K562 (cell line): ENCODE measurements around the gene EZH1. TPM values are rescaled to one million over a fixed set of nuclear protein-coding genes. Genes with fewer than 3 reads are reported as not detected.

Source experiments
- ATAC-seq: fragments of 200-7000 bp; cut with Tn5 transposase; 3 replicates; pipeline ENCODE4 v1.9.1; 2020; ENCODE audit warnings: moderate library complexity
- BruUV-seq: library from RNA; stranded (reverse); fragments of 400-500 nt; replicated peaks from 2 replicates; lab custom pipeline; 2021; lab: Mats Ljungman, UMichigan
- CTCF ChIA-PET: fragments of 300-600 bp; formaldehyde crosslinking; extraction: SDS; loops from one replicate; lab custom pipeline; 2021; ENCODE audit warnings: low intra/inter-chr PET ratio; lab: Yijun Ruan, JAX
- POLR2A ChIA-PET: fragments of 300-600, 350-650 bp; sonication (Branson Sonifier 250); formaldehyde crosslinking; extraction: SDS; loops from one replicate; lab custom pipeline; 2021; ENCODE audit warnings: antibody characterized with exemption, inconsistent platforms; lab: Yijun Ruan, JAX
- DNase-seq, 4 experiments: peaks; one replicate each; pipeline versions ENCODE4 v3.0.0 to v3.0.0-alpha.2; 2011 to 2018; ENCODE audit warnings: low spot score in 3 of 4, mixed read lengths in 3 of 4; ENCODE audit errors: extremely low read depth in 1 of 4
- FAIRE-seq: peaks from 2 replicates; lab custom pipeline; 2011; peaks lifted over from hg19 to GRCh38; lab: Jason Lieb, UNC
- H2AFZ ChIP-seq: 2 replicates; pipeline ENCODE4 v1.6.0; 2011; ENCODE audit warnings: low read depth, low read length, control low read depth, inconsistent platforms
- H3K27ac ChIP-seq: fragments of 200-600 bp; 3 replicates; pipeline ENCODE4 v1.8.0; 2011; ENCODE audit warnings: low read depth, mild to moderate bottlenecking, control low read depth, inconsistent platforms, low read length, moderate library complexity, mixed read lengths; ENCODE audit errors: extremely low read depth
- H3K27me3 ChIP-seq, 2 experiments: fragments of 300-600 bp in 1 of 2; 2 replicates in 1 of 2; 3 replicates in 1 of 2; pipeline versions ENCODE4 v1.6.0 to v1.8.0; 2011; ENCODE audit warnings: inconsistent platforms in 2 of 2, low read length in 2 of 2, mild to moderate bottlenecking in 1 of 2, mixed read lengths in 1 of 2, moderate library complexity in 1 of 2; ENCODE audit not compliant: control insufficient read depth in 2 of 2, insufficient read depth in 2 of 2
- H3K36me3 ChIP-seq: fragments of 300-600 bp; 3 replicates; pipeline ENCODE4 v1.8.0; 2011; ENCODE audit warnings: mild to moderate bottlenecking, low read length, inconsistent platforms; ENCODE audit not compliant: control insufficient read depth, insufficient read depth
- H3K4me1 ChIP-seq, 2 experiments: fragments of 200-600 bp in 1 of 2; replicated peaks in 1 of 2; 2 replicates in 1 of 2; 3 replicates in 1 of 2; pipeline versions ENCODE4 v1.5.1 to v1.8.0; 2011; ENCODE audit warnings: inconsistent platforms in 2 of 2, low read length in 2 of 2, mild to moderate bottlenecking in 1 of 2, mixed read lengths in 1 of 2, moderate library complexity in 1 of 2; ENCODE audit not compliant: control insufficient read depth in 2 of 2, insufficient read depth in 2 of 2
- H3K4me2 ChIP-seq: 2 replicates; pipeline ENCODE4 v1.6.1; 2011; ENCODE audit warnings: low read length, control low read depth, inconsistent platforms, mixed read lengths; ENCODE audit not compliant: insufficient read depth
- H3K4me3 ChIP-seq: fragments of 200-600 bp; sonication (generic), shearing (Covaris generic); 2 replicates; pipeline ENCODE4 v1.5.1; 2016; ENCODE audit warnings: control low read depth, inconsistent platforms
- H3K79me2 ChIP-seq: fragments of 200-600 bp; 3 replicates; pipeline ENCODE4 v1.8.0; 2011; ENCODE audit warnings: low read length, inconsistent platforms; ENCODE audit not compliant: control insufficient read depth, insufficient read depth
- H3K9ac ChIP-seq, 2 experiments: 2 replicates each; pipeline versions ENCODE4 v1.6.0 to v1.6.1; 2011; ENCODE audit warnings: low read depth in 2 of 2, low read length in 2 of 2, control low read depth in 1 of 2, inconsistent platforms in 1 of 2, mild to moderate bottlenecking in 1 of 2, mixed read lengths in 1 of 2; ENCODE audit not compliant: insufficient read depth in 1 of 2
- H3K9me1 ChIP-seq: one replicate; pipeline ENCODE4 v1.6.0; 2011; ENCODE audit warnings: inconsistent platforms, mild to moderate bottlenecking, low read length, moderate library complexity; ENCODE audit not compliant: control insufficient read depth, insufficient read depth
- H3K9me3 ChIP-seq: replicated peaks from 2 replicates; pipeline ENCODE4 v1.5.1; 2011; ENCODE audit warnings: low read depth, low read length, inconsistent platforms; ENCODE audit not compliant: control insufficient read depth, insufficient read depth
- H4K20me1 ChIP-seq: replicated peaks from 2 replicates; pipeline ENCODE4 v1.6.1; 2011; ENCODE audit warnings: low read length, inconsistent platforms, mixed read lengths; ENCODE audit not compliant: control insufficient read depth, insufficient read depth
- ARID4B ChIP-seq: sonication (generic); formaldehyde crosslinking; IDR thresholded peaks from 2 replicates; pipeline ENCODE4 v1.8.0; 2022; ENCODE audit warnings: mild to moderate bottlenecking, missing genetic modification reagents
- CREB3L1 ChIP-seq: fragments of 450-650 bp; IDR thresholded peaks from 2 replicates; pipeline ENCODE4 v1.6.1; 2014; ENCODE audit warnings: low read depth, mild to moderate bottlenecking, moderate library complexity, borderline replicate concordance
- CREBBP ChIP-seq: IDR thresholded peaks from one replicate; pipeline ENCODE4 v1.6.1; 2012; ENCODE audit warnings: low read depth, mild to moderate bottlenecking, control low read depth, inconsistent platforms, low read length
- DMBX1 ChIP-seq: fragments of 250-450 bp; sonication (Bioruptor Pico); IDR thresholded peaks from 2 replicates; pipeline ENCODE4 v1.8.0; 2022; ENCODE audit warnings: inconsistent platforms, mild to moderate bottlenecking, moderate library complexity, borderline replicate concordance
- ELF4 ChIP-seq: fragments of 450-650 bp; formaldehyde crosslinking; IDR thresholded peaks from 2 replicates; pipeline ENCODE4 v1.4.0; 2022; ENCODE audit warnings: missing genetic modification characterization
- IRF9 ChIP-seq: fragments of 450-650 bp; IDR thresholded peaks from 2 replicates; pipeline ENCODE4 v1.6.1; 2016; ENCODE audit warnings: missing biosample characterization, missing genetic modification characterization
- NCOR1 ChIP-seq: fragments of 450-650 bp; IDR thresholded peaks from 2 replicates; pipeline ENCODE4 v1.6.1; 2016; ENCODE audit warnings: mild to moderate bottlenecking, moderate library complexity
- PTTG1 ChIP-seq: fragments of 450-650 bp; IDR thresholded peaks from 2 replicates; pipeline ENCODE4 v1.6.1; 2016; ENCODE audit warnings: low read depth, mild to moderate bottlenecking, missing genetic modification characterization, missing compliant biosample characterization
- RFX5 ChIP-seq: IDR thresholded peaks from 2 replicates; pipeline ENCODE4 v1.6.1; 2011; ENCODE audit warnings: low read depth, mild to moderate bottlenecking, improper control_type of control experiment, low read length
- SMAD1 ChIP-seq: fragments of 150-350 bp; IDR thresholded peaks from 2 replicates; pipeline ENCODE4 v1.6.1; 2014; ENCODE audit warnings: low read length, low read depth; ENCODE audit not compliant: partially characterized antibody
- TBL1XR1 ChIP-seq, 2 experiments: IDR thresholded peaks; 2 replicates each; pipeline ENCODE4 v1.6.1; 2012; ENCODE audit warnings: improper control_type of control experiment in 2 of 2, low read length in 2 of 2, mild to moderate bottlenecking in 1 of 2
- TOE1 ChIP-seq, 2 experiments: fragments of 450-650 bp in 1 of 2; sonication (generic) in 1 of 2; formaldehyde crosslinking in 1 of 2; IDR thresholded peaks; 2 replicates each; pipeline versions ENCODE4 v1.7.1 to v1.8.0; 2016 to 2022; ENCODE audit warnings: borderline replicate concordance in 2 of 2, mild to moderate bottlenecking in 2 of 2, antibody characterized with exemption in 1 of 2, inconsistent platforms in 1 of 2, low read depth in 1 of 2, missing genetic modification reagents in 1 of 2, moderate library complexity in 1 of 2
- ZFX ChIP-seq: sonication (generic); formaldehyde crosslinking; IDR thresholded peaks from 2 replicates; pipeline ENCODE4 v1.8.0; 2022; ENCODE audit warnings: mild to moderate bottlenecking, missing genetic modification reagents, moderate library complexity
- ZNF12 ChIP-seq: sonication (generic); formaldehyde crosslinking; IDR thresholded peaks from 2 replicates; pipeline ENCODE4 v1.4.0; 2020; ENCODE audit warnings: mild to moderate bottlenecking, missing genetic modification reagents
- ZNF316 ChIP-seq: fragments of 450-650 bp; IDR thresholded peaks from 2 replicates; pipeline ENCODE4 v1.6.1; 2016
- ZNF511 ChIP-seq: sonication (generic); formaldehyde crosslinking; IDR thresholded peaks from 2 replicates; pipeline ENCODE4 v1.8.0; 2022; ENCODE audit warnings: mild to moderate bottlenecking, missing genetic modification reagents
- WGBS: fragments of 100-300 bp; shearing (Covaris generic); methylation state at CpG from one replicate; pipeline ENCODE4 v1.1.6; 2016; ENCODE audit warnings: low coverage, mixed read lengths; ENCODE audit not compliant: insufficient coverage; ENCODE audit errors: missing lambda C conversion rate; 5-methylcytosine and 5-hydroxymethylcytosine counted together
- in situ Hi-C: fragments of 300-500 bp; cut with MboI; formaldehyde crosslinking; loops from 4 replicates; pipeline ENCODE4 v1.15.0; 2018; ENCODE audit warnings: inconsistent platforms, mixed read lengths
- intact Hi-C: fragments of 100-400 bp; cut with micrococcal nuclease; formaldehyde crosslinking; loops from 2 replicates; pipeline ENCODE4 v1.14.2; 2022
- polyA plus RNA-seq, 8 experiments: library from polyadenylated mRNA; depleted of rRNA in 4 of 8; stranded (reverse) in 5 of 8; unstranded in 3 of 8; fragments of >200 nt; fragmentation: Nextera tagmentation in 2 of 8; fragmentation: Illumina TruSeq in 1 of 8; extraction: Ambion mirVana in 2 of 8; extraction: Trizol in 1 of 8; gene quantifications; 2 replicates each; pipeline versions ENCODE4 v1.2.1 to v1.2.3, GENCODE V29; 2011 to 2014; ENCODE audit warnings: inconsistent platforms in 1 of 8, missing spikeins in 1 of 8
- total RNA-seq, 7 experiments: library from RNA; depleted of rRNA in 6 of 7; stranded (reverse); fragments of >200 nt in 6 of 7; fragmentation: Illumina TruSeq in 2 of 7; extraction: Trizol in 2 of 7; gene quantifications; 2 replicates each; pipeline versions ENCODE4 v1.2.1 to v1.2.3, GENCODE V29; 2011 to 2021; ENCODE audit warnings: low replicate concordance in 1 of 7

EZH1 gene
- total and polyA plus RNA-seq, 9 of the 15 experiments (the other 6 are each of a cell fraction or from before 2014, with no cell fraction given) = 8.6 to 40.8 (median 22.9) TPM

- H4K20me1 ChIP-seq = no peaks in the 10 kb centered on the region
- H3K4me2 ChIP-seq = no peak overlapping the region
- no peaks in the 10 kb centered on the region for H3K27me3 ChIP-seq
- ATAC-seq = no peak
- peak overlapping the region in 1 of 2 experiments; percentile 9; a peak in 1 of 4 replicates for H3K9ac ChIP-seq
- H3K9me1 ChIP-seq = no peaks in the 10 kb centered on the region
- H3K9me3 ChIP-seq = no peaks in the 10 kb centered on the region
- intact Hi-C loops (no loop called here), in situ Hi-C loops (no loop called here)
- ChIA-PET CTCF (no interaction called here), POLR2A (interaction anchor here (0.6 to 0.7 kb wide), 2 partner anchors 41 to 118 kb away, joined by 3 read pairs; partner anchors contain the start of gene PSMC3IP)
- peaks cover 2% of the 10 kb centered on the region; the same call in 2 of the 3 replicates for H3K36me3 ChIP-seq
- H2AFZ ChIP-seq = no peak overlapping the region
- DNase-seq = no peak
- H3K4me1 ChIP-seq = peaks cover 25 to 41% of the 10 kb centered on the region in 2 experiments
- no peak for FAIRE-seq
- H3K79me2 ChIP-seq = no peaks in the 10 kb centered on the region
- 91% methylated on average over 20 of the region's 20 CpGs for WGBS
- no peak overlapping the region for H3K27ac ChIP-seq
- no peak overlapping the region for H3K4me3 ChIP-seq
- BruUV-seq = no TSS peak
- no peak for TF ChIP-seq CREBBP
- no peak for TF ChIP-seq SMAD1
- no peak for TF ChIP-seq PTTG1 (tag)
- TF ChIP-seq ZNF511 (CRISPR knock-in tag) = no peak
- TF ChIP-seq DMBX1 (CRISPR knock-in tag) = no peak
- no peak for TF ChIP-seq NCOR1
- TF ChIP-seq RFX5 = no peak
- TF ChIP-seq ZNF316 = no peak
- TF ChIP-seq ELF4 (CRISPR knock-in tag) = no peak
- TF ChIP-seq TBL1XR1 (IDR thresholded peaks at IDR 0.05; ENCODE audit: low read length in 2 of 2) = no peak
- TF ChIP-seq CREB3L1 = no peak
- no peak for TF ChIP-seq ZNF12 (CRISPR knock-in tag)
- no peak for TF ChIP-seq IRF9 (tag)
- no peak for TF ChIP-seq ZFX
- no peak for TF ChIP-seq TOE1 (IDR thresholded peaks at IDR 0.05; ENCODE audit: borderline replicate concordance)
- TF ChIP-seq TOE1 (CRISPR knock-in tag; IDR thresholded peaks at IDR 0.05; ENCODE audit: borderline replicate concordance, low read depth) = no peak
- no peak for TF ChIP-seq ARID4B
Measured at GRCh38 chr17:42695500-42695899, 49.3 kb downstream of the EZH1 start.
